Fibroblast of lung (primary cell): Measurements from ENCODE around the gene HTRA2. TPM values are rescaled to one million over a fixed set of nuclear protein-coding genes. Genes with fewer than 3 reads are reported as not detected.

Source experiments
- DNase-seq, 2 donors: peaks; one replicate each; pipeline versions ENCODE4 v3.0.0 to v3.0.0-alpha.2; 2010; ENCODE audit warnings: low read depth in 2 of 2
- H2AFZ ChIP-seq: 2 replicates; pipeline ENCODE4 v1.5.1; 2012; ENCODE audit warnings: low read length, control low read depth, inconsistent platforms
- H3K27ac ChIP-seq: 2 replicates; pipeline ENCODE4 v1.5.1; 2011; ENCODE audit warnings: low read length, control low read depth; ENCODE audit not compliant: insufficient read depth
- H3K27me3 ChIP-seq: 2 replicates; pipeline ENCODE4 v1.5.1; 2011; ENCODE audit warnings: mild to moderate bottlenecking, low read length; ENCODE audit not compliant: control insufficient read depth, insufficient read depth
- H3K36me3 ChIP-seq: 2 replicates; pipeline ENCODE4 v1.5.1; 2011; ENCODE audit warnings: low read length; ENCODE audit not compliant: control insufficient read depth, insufficient read depth
- H3K4me1 ChIP-seq: 2 replicates; pipeline ENCODE4 v1.5.1; 2011; ENCODE audit warnings: low read length; ENCODE audit not compliant: control insufficient read depth, insufficient read depth; ENCODE audit errors: extremely low read depth
- H3K4me2 ChIP-seq: 2 replicates; pipeline ENCODE4 v1.5.1; 2011; ENCODE audit warnings: low read length, control low read depth; ENCODE audit not compliant: insufficient read depth; ENCODE audit errors: extremely low read depth
- H3K4me3 ChIP-seq, 4 experiments: fragments of 200-600 bp in 1 of 4; sonication (generic) in 1 of 4; replicated peaks in 1 of 4; 2 replicates each; pipeline ENCODE4 v1.5.1; 2011 to 2016; ENCODE audit warnings: low read length in 4 of 4, low read depth in 3 of 4, mild to moderate bottlenecking in 3 of 4, control low read depth in 2 of 4, inconsistent platforms in 1 of 4, mixed read lengths in 1 of 4; ENCODE audit not compliant: insufficient read depth in 1 of 4; ENCODE audit errors: control extremely low read depth in 1 of 4
- H3K79me2 ChIP-seq: 2 replicates; pipeline ENCODE4 v1.5.1; 2012; ENCODE audit warnings: mild to moderate bottlenecking, low read length, inconsistent platforms; ENCODE audit not compliant: control insufficient read depth, insufficient read depth
- H3K9ac ChIP-seq: 2 replicates; pipeline ENCODE4 v1.5.1; 2011; ENCODE audit warnings: mild to moderate bottlenecking, low read length, control low read depth; ENCODE audit not compliant: insufficient read depth
- H3K9me3 ChIP-seq: 2 replicates; pipeline ENCODE4 v1.5.1; 2012; ENCODE audit warnings: low read depth, low read length; ENCODE audit not compliant: control insufficient read depth, insufficient read depth
- H4K20me1 ChIP-seq: 2 replicates; pipeline ENCODE4 v1.5.1; 2011; ENCODE audit warnings: low read length; ENCODE audit not compliant: control insufficient read depth, insufficient read depth; ENCODE audit errors: extremely low read depth
- EZH2 ChIP-seq: IDR thresholded peaks from 2 replicates; pipeline ENCODE4 v1.5.1; 2012; ENCODE audit warnings: low read length, control low read depth, mild to moderate bottlenecking; ENCODE audit errors: missing control alignments
- polyA plus RNA-seq, 2 donors: library from polyadenylated mRNA; depleted of rRNA in 1 of 2; stranded (reverse) in 1 of 2; unstranded in 1 of 2; fragments of >200 nt; gene quantifications; 2 replicates each; pipeline ENCODE4 v1.2.1, GENCODE V29; 2011 to 2012; ENCODE audit warnings: missing spikeins in 1 of 2
- total RNA-seq: library from RNA; depleted of rRNA; stranded (reverse); fragments of >200 nt; gene quantifications from 2 replicates; pipeline ENCODE4 v1.2.1, GENCODE V29; 2014
- TF ChIP-seq, protein P1 (sequence below), 2 donors: IDR thresholded peaks in 1 of 2; conservative IDR thresholded peaks in 1 of 2; 1 replicate in 1 of 2; 2 replicates in 1 of 2; pipeline ENCODE4 v1.5.1; 2011 to 2012; ENCODE audit warnings: low read length in 2 of 2, control low read depth in 1 of 2, inconsistent platforms in 1 of 2, low read depth in 1 of 2, mild to moderate bottlenecking in 1 of 2

HTRA2 gene
- total and polyA plus RNA-seq, 2 donors (not counting 1 experiment from before 2014, with no cell fraction given), result 18.8 to 45.7 TPM

- Histone ChIP-seq H4K20me1 (no peaks in the 10 kb centered on the region), H3K79me2 (no peaks in the 10 kb centered on the region), H3K36me3 (peaks cover 18% of the 10 kb centered on the region), H3K27me3 (no peaks in the 10 kb centered on the region), H3K27ac (no peak overlapping the region), H3K9ac (no peak overlapping the region), H3K9me3 (no peaks in the 10 kb centered on the region), H3K4me2 (no peak overlapping the region), H2AFZ (no peak overlapping the region), H3K4me1 (peaks cover 3% of the 10 kb centered on the region), H3K4me3 (no peak overlapping the region)
- DNase-seq, result no peak
- TF ChIP-seq, protein P1, sequence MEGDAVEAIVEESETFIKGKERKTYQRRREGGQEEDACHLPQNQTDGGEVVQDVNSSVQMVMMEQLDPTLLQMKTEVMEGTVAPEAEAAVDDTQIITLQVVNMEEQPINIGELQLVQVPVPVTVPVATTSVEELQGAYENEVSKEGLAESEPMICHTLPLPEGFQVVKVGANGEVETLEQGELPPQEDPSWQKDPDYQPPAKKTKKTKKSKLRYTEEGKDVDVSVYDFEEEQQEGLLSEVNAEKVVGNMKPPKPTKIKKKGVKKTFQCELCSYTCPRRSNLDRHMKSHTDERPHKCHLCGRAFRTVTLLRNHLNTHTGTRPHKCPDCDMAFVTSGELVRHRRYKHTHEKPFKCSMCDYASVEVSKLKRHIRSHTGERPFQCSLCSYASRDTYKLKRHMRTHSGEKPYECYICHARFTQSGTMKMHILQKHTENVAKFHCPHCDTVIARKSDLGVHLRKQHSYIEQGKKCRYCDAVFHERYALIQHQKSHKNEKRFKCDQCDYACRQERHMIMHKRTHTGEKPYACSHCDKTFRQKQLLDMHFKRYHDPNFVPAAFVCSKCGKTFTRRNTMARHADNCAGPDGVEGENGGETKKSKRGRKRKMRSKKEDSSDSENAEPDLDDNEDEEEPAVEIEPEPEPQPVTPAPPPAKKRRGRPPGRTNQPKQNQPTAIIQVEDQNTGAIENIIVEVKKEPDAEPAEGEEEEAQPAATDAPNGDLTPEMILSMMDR (conservative IDR thresholded peaks at IDR 0.05 in 1 of 2, IDR thresholded peaks at IDR 0.05 in 1 of 2; ENCODE audit: low read depth in 1 of 2, low read length in 2 of 2), result no peak
- TF ChIP-seq EZH2, result no peak
Measured at GRCh38 chr2:74491648-74492544, 37.8 kb upstream of the HTRA2 start.

GRCh38 chr2:74493546-74493945 lies 36.2 kb upstream of the HTRA2 start:
- peaks cover 18% of the 10 kb centered on the region for H3K36me3 ChIP-seq
- no peak overlapping the region for H3K4me3 ChIP-seq
- no peaks in the 10 kb centered on the region for H3K79me2 ChIP-seq
- H3K4me2 ChIP-seq, result no peak overlapping the region
- no peaks in the 10 kb centered on the region for H3K9me3 ChIP-seq
- TF ChIP-seq, protein P1 (conservative IDR thresholded peaks at IDR 0.05 in 1 of 2, IDR thresholded peaks at IDR 0.05 in 1 of 2; ENCODE audit: low read depth in 1 of 2, low read length in 2 of 2), result no peak
- TF ChIP-seq EZH2, result no peak
- no peaks in the 10 kb centered on the region for H4K20me1 ChIP-seq
- DNase-seq, result no peak
- peaks cover 2% of the 10 kb centered on the region for H3K4me1 ChIP-seq
- H3K9ac ChIP-seq, result no peak overlapping the region
- H3K27ac ChIP-seq, result no peak overlapping the region
- H3K27me3 ChIP-seq, result no peaks in the 10 kb centered on the region
- H2AFZ ChIP-seq, result no peak overlapping the region

GRCh38 chr2:74495440-74495839 lies 34.3 kb upstream of the HTRA2 start:
- H3K79me2 ChIP-seq, result no peaks in the 10 kb centered on the region
- H3K4me2 ChIP-seq, result no peak overlapping the region
- no peak overlapping the region for H2AFZ ChIP-seq
- H3K9me3 ChIP-seq, result no peaks in the 10 kb centered on the region
- no peak overlapping the region for H3K27ac ChIP-seq
- peaks cover 7% of the 10 kb centered on the region for H3K4me1 ChIP-seq
- no peaks in the 10 kb centered on the region for H3K27me3 ChIP-seq
- peaks cover 16% of the 10 kb centered on the region for H3K36me3 ChIP-seq
- no peak overlapping the region for H3K4me3 ChIP-seq
- H4K20me1 ChIP-seq, result no peaks in the 10 kb centered on the region
- TF ChIP-seq, protein P1 (conservative IDR thresholded peaks at IDR 0.05 in 1 of 2, IDR thresholded peaks at IDR 0.05 in 1 of 2; ENCODE audit: low read depth in 1 of 2, low read length in 2 of 2), result no peak
- TF ChIP-seq EZH2, result no peak
- no peak for DNase-seq
- H3K9ac ChIP-seq, result no peak overlapping the region
